ENCODE measurements around the gene TCTN3. TPM values are rescaled to one million over a fixed set of nuclear protein-coding genes. Genes with fewer than 3 reads are reported as not detected.
A peak's percentile ranks its signal among the peaks of the same experiment; 100 is the strongest.

The TCTN3 gene
- total and polyA plus RNA-seq, 2 of the 13 experiments (the other 11 are each of a cell fraction or from before 2014, with no cell fraction given): 53.3 to 60.0 TPM

GRCh38 chr10:95693668-95694534 lies at the start of gene TCTN3 (continued):
- no peak for TF ChIP-seq DZIP1 (CRISPR knock-in tag; IDR thresholded peaks at IDR 0.05)
- peak; percentile 36; the same call in 1 of the 2 replicates for TF ChIP-seq ZKSCAN8 (CRISPR knock-in tag; IDR thresholded peaks at IDR 0.05; ENCODE audit: borderline replicate concordance)
- TF ChIP-seq RBM39 (IDR thresholded peaks at IDR 0.05; ENCODE audit: low read depth, low read length, poor library complexity, severe bottlenecking): peak; percentile 64
- no peak; the same call in 1 of the 2 replicates for TF ChIP-seq ATF6 (CRISPR knock-in tag; conservative IDR thresholded peaks at IDR 0.05)
- peak; percentile 50; the same call in 1 of the 2 replicates for TF ChIP-seq ZBTB26 (CRISPR knock-in tag; IDR thresholded peaks at IDR 0.05; ENCODE audit: borderline replicate concordance)
- no peak for TF ChIP-seq TAF15 (IDR thresholded peaks at IDR 0.05; ENCODE audit: low read depth, low read length, poor library complexity, severe bottlenecking)
- TF ChIP-seq ZFP90 (CRISPR knock-in tag; IDR thresholded peaks at IDR 0.05; ENCODE audit: borderline replicate concordance): no peak
- 0 out of 2 replicates have a peak, but pooled peaks have one; percentile 36 for TF ChIP-seq ZMAT3 (CRISPR knock-in tag; conservative IDR thresholded peaks at IDR 0.05)
- TF ChIP-seq ZBTB1 (CRISPR knock-in tag; IDR thresholded peaks at IDR 0.05; ENCODE audit: borderline replicate concordance): no peak
- TF ChIP-seq E2F5 (CRISPR knock-in tag; conservative IDR thresholded peaks at IDR 0.05): no peak
- peak in 1 of 2 experiments; percentile 16; a peak in 1 of 4 replicates for TF ChIP-seq EP300 (IDR thresholded peaks at IDR 0.05; ENCODE audit: low read depth in 2 of 2, low read length in 2 of 2)
- no peak for TF ChIP-seq EP300 (CRISPR knock-in tag; IDR thresholded peaks at IDR 0.05; ENCODE audit: borderline replicate concordance)
- no peak for TF ChIP-seq GRHL1 (CRISPR knock-in tag; conservative IDR thresholded peaks at IDR 0.05)
- TF ChIP-seq ATRX (CRISPR knock-in tag; IDR thresholded peaks at IDR 0.05; ENCODE audit: borderline replicate concordance): no peak
- no peak for TF ChIP-seq FLYWCH1 (CRISPR knock-in tag; IDR thresholded peaks at IDR 0.05)
- no peak for TF ChIP-seq NCOA1 (CRISPR knock-in tag; IDR thresholded peaks at IDR 0.05)
- TF ChIP-seq SNAI1 (CRISPR knock-in tag; IDR thresholded peaks at IDR 0.05; ENCODE audit: borderline replicate concordance): 0 out of 2 replicates have a peak, but pooled peaks have one; percentile 35

Measured in HepG2 (cell line).